COLO668 (cell line): Measurements from ENCODE around the gene ESPL1.
A peak's percentile ranks its signal among the peaks of the same experiment; 100 is the strongest.

Experiments used
- DNase-seq: peaks from one replicate; lab custom pipeline; 2025; ENCODE audit not compliant: unreplicated experiment; lab: John Stamatoyannopoulos, UW

The ESPL1 gene

GRCh38 chr12:53230108-53230845 is 37.8 kb upstream of the ESPL1 start:
- no peak for DNase-seq

DNA sequence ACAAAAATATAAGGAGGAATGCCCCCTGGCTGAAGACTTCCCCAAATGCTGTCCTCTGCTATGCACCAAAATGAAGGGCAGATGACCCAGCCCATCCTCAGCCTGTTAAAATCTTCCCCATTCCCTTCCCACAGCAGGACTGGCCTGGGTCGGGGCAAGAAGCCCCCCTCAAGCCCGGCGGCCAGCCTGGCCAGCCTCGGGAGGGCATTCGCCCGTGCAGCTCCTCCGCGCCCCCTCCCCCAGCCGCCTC is 36.5 kb upstream of the ESPL1 start:
- no peak for DNase-seq

- no peak for DNase-seq
Observed at GRCh38 chr12:53231921-53232645, 36.0 kb upstream of the ESPL1 start, which contains the start of gene RARG. TSS of gene RARG (minus strand) at chr12:53232209. CDS start at chr12:53227545, 4,664 bp downstream.

DNA sequence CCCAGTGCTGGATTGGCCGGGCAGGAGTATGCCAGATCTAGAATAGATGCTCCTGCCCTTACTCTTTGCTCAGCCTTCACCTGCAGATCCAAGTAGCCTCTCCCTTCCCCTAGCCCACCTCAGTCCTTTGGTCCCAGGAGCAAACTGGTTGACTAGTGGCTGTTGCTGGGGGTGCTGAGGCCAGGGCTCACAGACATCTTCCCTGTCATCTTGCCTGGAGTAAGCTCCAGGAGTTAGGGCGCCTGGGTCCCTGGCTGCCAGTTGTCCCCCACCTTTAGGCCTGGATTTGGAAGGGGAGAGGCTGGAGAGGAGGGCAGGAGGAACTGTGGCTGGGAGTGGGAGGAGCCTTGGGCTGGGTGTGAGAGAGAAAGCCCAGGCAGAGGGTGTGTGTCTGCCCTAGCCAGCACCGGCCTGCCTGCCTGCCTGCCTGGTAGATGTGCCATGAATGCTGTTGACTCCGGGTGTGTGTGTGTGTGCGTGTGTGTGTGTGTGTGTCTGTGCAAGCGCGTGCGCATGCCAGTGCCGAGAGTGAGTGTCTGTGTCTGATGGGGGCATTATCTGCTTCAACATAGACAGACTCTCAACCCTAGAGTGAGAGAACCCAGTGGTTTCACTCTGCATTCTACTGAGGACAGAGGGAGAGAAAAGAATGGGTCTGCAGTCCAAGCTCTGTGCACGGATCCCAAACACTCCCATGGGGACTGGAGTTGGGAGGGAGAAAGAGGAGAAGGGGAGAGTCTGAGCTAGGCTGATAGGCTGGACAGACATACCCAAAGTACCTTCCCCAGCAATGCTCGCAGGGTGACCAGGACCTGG is 35.2 kb upstream of the ESPL1 start:
- peak; percentile 4 for DNase-seq

DNA sequence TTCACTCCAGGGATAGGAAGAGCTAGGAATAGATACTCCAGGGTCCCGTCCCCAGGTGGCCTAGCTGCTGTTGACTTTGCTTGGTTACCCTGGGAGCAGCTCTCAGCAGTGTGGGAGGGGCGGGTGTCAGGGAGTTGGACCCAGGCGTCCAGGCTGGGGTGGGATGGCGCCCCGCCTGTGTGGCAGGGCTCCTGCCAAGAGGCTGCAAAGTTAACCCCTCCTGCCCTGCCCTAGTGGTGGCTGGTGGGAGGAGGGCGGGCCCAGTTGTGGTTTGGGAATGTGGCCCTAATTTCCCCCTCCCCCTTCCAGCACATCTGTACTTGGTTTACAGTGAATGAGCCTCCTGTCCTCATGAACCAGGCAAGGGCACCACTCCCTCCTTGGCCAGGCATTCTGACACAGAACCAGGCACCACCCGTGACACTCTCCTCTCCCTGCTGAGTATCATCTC is 34.4 kb upstream of the ESPL1 start:
- DNase-seq: no peak

- no peak for DNase-seq
Observed at GRCh38 chr12:53234271-53234914, 33.7 kb upstream of the ESPL1 start.

GRCh38 chr12:53235164-53235563 is 32.9 kb upstream of the ESPL1 start:
- DNase-seq: no peak

- no peak for DNase-seq
Observed at GRCh38 chr12:53235742-53236442, 32.2 kb upstream of the ESPL1 start.

DNA sequence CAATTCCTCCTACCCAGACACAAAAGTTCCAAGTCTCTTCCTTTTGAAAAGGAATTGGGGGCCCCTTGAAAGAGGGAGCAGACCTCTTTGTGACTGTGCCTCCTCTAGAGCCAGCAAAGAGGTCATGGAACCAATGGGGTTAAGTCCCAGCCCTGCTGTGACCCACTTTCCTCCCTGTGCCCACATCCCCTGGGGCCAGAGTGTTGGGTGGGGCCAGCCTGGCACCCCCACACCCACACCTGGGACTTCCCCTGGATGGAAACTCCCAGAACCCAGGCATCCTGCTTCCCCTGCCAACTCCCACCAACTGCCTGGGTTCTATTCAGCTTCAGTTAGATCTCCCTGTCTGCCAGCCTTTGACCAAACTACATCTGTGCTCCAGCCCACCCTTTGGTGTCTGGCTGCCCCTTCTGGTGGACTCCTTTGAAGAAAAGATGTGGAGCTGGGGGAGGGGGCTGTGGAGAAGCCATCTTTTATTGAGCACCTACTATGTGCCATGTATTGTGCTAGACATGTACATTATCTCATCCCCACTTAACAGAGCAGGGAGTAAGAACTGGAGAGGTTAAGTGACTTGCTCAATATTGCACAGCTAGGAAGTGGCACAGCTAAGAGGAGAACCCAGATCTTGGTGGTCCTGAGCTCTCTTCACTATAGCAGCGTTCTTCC is 31.5 kb upstream of the ESPL1 start:
- DNase-seq: no peak

DNA sequence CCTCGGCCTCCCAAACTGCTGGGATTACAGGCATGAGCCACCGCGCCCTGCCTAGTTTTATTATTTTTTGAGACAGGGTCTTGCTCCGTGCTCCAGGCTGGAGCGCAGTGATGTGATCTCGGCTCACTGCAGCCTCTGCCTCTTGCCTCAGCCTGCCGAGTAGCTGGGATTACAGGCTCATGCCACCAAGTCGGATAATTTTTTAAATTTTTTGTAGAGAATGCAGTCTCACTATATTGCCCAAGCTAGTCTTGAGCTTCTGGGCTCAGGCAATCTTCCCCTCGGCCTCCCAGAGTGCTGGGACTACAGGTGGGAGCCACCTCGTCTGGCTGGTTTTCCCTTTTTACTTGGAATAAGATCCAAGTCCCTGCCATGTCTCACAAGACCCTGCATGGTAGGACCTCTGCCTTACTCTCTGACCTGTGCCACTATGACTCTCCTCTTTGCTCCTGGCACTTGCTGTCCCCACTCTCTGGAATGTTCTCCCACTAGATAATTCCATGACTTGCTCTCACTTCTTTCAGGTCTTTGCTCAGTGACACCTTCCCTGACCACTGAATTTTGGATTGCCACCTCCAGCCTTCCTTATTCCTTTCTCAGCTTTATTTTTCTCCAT is 28.3 kb upstream of the ESPL1 start:
- DNase-seq: no peak

- no peak for DNase-seq
Observed at GRCh38 chr12:53241623-53242412, 26.3 kb upstream of the ESPL1 start.

DNA sequence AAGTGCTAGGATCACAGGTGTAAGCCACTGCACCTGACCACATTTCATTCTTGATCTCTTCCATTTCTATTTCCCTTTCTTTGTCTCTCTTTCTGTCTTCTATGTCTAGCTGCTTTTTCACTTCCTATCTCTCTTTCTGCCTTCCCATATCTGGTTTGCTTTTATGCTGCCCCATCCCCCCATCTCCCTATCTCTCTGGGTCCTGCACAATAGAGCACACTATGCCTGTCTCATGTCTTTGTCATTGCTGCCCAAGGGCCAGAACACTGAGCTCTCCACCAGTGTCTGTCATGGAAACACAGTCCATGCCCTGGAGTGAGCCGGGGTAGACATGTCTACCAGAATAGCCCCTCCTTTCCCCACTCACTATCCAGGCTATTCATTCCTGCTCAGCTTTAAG is 23.8 kb upstream of the ESPL1 start:
- no peak for DNase-seq

DNA sequence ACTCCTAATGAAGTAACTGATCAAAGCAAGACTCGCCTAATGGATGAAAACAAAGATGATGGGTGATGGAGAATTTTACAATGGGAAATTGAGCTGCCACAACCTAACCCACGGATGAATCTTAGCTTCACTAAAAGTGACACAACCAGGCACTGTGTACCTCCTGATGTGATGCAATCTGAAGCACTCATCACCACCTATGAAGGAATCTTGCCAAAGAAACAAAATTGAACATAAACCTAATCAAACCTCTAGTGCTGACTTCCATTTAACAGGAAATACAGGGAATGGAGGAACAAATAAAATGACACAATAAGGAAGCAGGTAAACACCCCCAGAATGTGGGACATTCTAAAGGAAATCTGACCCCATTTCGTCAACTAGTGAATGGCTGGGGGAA is 22.8 kb upstream of the ESPL1 start:
- no peak for DNase-seq

DNA sequence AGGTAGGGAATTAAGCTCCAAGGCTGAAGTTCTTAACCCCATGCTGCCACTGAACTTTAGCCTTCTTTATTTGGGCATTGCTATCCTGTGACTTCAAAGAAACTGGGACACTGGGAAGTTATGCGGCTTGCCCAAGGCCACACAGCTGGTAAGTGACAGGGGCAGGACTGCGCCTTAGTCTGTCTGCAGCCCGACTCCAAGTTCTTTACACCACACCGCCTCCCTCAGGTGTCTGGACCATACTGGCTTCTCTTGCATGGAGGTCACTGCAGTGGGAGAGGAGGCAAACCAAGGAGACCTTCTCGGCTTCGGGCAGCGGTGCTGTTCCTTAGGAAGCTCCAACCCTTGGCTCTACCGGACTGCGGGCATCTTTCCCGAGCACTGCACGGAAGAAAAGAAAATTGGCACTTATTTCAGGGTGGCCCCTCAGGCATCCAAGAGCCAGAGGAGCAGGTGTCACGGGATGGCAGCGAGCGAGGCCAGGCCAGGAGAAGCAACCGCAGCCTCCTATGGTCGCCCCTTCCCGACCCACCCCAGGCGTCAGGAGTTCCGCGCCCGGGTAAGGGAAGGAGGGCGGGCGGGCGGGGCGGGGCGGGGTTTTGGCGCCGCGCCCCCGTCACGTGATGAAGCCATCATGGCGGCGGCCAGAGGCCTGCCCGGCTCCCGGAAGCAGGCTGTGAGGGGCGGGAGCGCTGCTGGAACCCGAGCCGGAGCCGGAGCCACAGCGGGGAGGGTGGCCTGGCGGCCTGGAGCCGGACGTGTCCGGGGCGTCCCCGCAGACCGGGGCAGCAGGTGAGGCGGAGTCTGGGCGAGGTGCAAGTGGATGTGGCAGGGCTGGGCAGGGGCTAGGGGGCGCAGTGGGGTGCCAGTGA is 16.4 kb upstream of the ESPL1 start:
- DNase-seq: peak; percentile 80

DNA sequence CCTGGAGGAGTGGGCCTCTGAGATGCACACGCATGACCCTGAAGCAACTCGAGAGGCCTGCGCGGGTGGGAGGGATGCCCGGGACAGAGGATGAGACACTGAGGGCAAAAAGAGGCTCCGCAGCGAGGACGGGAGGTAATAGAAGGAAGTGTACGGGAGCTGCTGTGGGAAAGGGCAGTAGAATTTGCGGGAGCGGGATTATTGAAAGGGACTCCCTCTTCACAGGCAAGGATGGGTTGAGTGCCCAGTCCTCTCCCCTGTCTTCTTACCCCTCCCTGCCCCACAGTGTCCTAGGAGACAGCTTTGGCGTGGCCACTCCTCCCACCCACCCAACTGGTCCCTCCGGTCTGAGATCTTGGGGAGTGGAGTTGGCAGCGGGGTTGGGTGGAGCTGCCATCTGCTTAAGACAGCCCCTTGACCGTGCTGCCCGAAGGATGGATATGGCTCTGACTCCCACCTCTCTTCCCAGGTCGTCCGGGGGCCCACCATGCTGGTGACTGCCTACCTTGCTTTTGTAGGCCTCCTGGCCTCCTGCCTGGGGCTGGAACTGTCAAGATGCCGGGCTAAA is 15.7 kb upstream of the ESPL1 start:
- DNase-seq: no peak

DNA sequence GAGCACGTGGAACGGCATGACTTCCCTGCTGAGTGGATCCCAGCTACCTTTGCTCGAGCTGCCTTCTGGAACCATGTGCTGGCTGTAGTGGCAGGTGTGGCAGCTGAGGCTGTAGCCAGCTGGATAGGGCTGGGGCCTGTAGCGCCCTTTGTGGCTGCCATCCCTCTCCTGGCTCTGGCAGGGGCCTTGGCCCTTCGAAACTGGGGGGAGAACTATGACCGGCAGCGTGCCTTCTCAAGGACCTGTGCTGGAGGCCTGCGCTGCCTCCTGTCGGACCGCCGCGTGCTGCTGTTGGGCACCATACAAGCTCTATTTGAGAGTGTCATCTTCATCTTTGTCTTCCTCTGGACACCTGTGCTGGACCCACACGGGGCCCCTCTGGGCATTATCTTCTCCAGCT is 14.8 kb upstream of the ESPL1 start:
- no peak for DNase-seq

GRCh38 chr12:53254816-53255545 is 13.1 kb upstream of the ESPL1 start:
- no peak for DNase-seq
